HG03354 (cell line): ENCODE measurements around the gene SERPINB6.
"Not testable (repeated sequence)": the region's sequence is repeated elsewhere in the genome, so short reads cannot be mapped to it uniquely, and the experiment has no call there.

Experiments
- ATAC-seq: cut with Tn5 transposase; IDR thresholded peaks from one replicate; pipeline ENCODE4 v1.9.1; 2021; ENCODE audit warnings: mild to moderate bottlenecking; ENCODE audit not compliant: unreplicated experiment, poor library complexity, severe bottlenecking

The SERPINB6 gene

DNA sequence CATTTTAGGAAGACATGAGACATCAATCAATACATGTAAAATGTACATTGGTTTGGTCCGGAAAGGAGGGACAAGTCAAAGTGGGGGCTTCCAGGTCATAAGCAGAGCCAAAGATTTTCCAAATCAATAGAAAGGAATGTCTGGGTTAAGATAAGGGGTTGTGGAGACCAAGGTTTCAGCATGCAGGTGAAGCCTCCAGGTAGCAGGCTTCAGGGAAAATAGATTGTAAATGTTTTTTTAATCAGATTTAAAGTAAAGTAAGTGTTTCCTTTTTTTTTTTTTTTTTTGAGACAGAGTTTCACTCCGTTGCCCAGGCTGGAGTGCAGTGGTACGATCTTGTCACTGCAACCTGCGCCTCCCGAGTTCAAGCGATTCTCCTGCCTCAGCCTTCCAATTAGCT, 51.5 kb downstream of the SERPINB6 start:
- ATAC-seq = no peak

DNA sequence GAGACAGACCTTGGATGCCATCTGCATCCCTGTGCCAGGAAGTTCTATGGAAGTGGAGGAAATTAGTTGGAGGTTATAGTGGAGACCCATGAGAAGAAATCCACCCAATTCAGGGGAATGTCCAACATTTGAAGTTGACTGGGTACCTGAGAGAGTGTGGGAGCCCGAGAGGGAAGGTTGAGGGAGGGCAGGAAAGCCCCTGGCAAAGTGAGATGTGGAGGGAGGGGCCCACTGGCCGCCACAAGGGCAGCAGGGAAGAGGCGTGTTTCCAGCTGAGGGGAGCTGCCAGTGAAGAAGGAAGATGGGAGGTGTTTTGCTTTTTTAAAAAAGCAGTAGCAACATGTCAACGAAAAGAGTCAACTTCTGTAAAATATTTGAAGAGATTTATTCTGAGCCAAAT, 52.0 kb downstream of the SERPINB6 start:
- no peak for ATAC-seq

DNA sequence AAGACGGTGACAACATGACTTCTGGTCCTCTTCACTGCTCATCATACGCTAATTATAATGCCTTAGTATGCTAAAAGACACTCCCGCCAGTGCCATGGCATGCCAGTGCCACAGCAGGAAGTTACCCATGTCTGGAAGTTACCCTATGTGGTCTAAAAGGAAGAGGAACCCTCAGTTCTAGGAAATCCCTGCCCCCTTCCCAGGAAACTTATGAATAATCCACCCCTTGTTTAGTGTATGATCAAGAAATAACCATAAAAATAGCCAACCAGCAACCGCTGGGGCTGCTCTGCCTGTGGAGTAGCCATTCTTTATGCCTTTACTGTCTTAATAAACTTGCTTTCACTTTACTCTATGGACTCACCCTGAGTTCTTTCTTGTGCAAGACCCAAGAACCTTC, 52.4 kb downstream of the SERPINB6 start:
- no peak for ATAC-seq

DNA sequence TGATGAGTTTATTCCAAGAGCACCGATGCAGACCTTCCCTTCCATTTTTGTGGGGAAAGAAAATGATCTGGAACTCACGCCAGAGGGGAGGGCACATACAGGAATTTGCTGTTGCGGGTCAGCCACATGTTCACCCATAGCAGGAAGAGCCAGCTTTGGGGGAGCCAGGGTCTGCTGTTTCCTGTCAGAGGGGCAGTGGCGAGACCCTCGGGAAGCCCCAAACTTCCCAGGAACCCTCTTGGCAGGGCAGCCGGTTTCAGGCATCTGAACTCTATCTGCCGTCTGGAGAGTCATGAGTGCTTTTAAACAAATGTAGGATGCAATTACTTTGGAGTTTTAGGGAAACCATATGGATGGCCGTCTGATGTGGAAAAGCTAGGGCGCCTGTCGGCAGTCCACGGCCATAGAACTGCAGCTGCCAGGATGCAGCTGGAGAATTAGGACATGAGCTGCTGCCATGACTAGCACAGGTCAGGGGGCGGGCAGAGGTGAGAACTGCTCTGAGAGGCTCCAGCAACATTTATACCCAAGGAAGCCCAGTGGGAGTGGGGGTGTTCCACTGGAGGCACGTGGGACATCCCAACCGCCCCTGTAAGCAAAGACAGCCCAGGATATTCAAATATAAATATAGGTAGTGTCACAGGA, 53.4 kb downstream of the SERPINB6 start:
- no peak for ATAC-seq

DNA sequence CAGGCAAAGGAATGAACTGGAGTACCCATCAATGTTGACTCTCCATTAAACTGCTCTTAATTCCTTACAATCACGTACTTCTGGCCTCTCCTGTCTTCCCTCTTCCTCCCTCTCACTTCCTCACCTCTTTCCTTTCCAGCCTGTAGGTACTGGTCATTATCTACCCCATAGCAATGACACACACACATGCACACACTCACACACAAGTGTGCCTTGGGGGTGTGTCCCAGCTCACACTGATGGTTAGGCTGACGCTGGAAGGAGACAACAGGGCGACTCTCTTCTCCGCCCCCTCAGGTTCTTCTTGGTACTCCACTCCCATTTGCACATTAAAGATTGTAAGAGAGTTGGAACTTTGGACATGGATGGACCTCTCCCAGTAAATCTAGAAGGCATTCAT, 54.3 kb downstream of the SERPINB6 start:
- no peak for ATAC-seq

DNA sequence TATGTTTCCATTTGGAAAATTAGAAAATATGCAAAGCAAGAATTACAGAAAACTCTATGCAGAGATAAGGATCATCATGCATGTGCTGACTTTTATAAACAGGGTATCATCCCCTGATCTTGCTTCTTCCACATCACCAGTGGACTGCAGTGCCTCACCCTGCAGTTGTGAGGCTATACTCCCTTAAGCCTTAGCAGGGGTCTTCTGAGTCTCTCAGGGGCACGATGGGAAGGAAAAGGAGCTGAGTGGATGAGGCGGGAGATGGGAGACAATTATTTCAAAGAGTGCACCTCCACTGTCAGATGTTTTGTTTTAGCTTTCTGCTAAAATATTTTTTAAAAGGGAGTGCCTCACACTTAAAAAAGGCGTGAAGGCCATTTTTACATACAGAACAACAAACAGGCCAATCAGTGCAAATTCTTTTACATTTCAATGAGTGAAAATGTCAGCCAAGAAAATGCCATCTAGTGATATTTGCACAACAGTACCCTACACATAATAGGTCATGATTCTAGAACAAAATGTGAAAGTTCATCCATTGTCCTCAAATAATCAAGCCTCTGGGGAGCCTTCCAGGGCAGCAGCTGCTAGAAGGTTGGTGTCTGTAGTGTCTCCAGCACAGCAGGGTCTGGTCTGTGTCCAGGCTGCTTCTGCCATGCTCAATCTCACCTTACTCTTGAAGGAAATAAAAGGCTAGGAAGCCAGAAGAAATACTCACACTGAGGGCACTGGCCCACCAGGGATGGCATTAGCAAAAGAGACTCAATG, 55.0 kb downstream of the SERPINB6 start:
- ATAC-seq = no peak

DNA sequence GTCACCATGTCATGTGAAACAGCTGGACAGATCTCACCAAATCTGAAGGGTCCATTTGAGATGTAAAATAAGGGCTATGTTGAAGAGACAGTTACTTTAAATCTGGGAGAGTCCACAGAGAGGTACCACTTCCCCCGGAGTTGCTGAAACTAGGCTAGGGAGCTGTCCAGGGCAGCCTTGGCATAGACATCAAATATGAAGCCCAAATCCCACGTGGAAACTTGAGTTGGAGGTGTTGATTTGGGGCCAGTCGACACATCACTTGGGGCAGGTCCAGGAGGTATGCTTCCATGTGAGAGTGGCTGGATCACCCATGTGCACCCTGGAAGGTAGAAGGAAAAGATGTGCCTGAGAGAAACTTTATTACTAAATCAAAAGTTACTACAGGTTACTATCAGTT, 56.2 kb downstream of the SERPINB6 start:
- no peak for ATAC-seq

DNA sequence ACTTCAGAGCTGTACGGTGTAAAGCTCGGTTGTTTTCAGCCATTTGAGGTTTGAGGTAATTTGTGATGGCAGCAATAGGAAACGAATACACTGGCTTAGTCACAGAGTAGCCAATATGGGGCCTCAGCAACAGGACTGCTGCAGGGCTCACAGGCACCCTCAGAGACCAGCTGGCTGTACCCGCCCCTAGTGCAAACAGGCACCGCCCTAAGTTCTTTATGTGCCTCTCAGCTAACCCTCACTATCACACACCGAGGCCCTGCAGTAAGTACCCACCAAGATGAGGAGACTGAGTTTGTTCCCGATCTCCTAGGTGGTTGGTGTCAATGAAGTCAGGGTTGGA, 57.1 kb downstream of the SERPINB6 start:
- ATAC-seq = no peak

DNA sequence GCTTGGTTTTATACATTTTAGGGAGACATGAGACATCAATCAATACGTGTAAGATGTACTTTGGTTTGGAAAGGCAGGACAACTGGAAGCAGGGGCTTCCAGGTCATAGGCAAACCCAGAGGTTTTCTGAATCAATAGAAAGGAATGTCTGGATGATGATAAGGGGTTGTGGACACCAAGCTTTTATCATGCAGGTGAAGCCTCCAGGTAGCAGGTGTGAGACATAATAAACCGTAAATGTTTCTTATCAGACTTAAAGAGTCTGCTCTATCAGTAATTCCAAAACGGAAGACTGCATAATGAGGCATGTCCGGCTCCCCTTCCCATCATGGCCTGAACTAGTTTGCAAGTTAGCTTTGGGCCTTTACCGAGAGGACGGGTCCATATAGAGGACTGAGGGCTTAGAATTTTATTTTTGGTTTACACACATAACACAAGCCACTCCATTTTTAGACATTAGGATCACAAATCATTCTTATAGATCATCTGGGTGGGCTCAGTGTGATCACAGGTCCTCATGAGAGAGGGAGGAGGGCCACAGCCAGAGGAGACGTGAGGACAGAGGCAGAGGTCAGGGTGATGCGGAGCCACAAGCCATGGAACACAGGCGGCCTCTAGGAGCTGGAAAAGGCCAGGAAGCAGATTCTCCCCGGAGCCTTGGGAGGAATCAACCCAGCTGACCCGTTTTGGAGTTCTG, 57.6 kb downstream of the SERPINB6 start:
- no peak for ATAC-seq

DNA sequence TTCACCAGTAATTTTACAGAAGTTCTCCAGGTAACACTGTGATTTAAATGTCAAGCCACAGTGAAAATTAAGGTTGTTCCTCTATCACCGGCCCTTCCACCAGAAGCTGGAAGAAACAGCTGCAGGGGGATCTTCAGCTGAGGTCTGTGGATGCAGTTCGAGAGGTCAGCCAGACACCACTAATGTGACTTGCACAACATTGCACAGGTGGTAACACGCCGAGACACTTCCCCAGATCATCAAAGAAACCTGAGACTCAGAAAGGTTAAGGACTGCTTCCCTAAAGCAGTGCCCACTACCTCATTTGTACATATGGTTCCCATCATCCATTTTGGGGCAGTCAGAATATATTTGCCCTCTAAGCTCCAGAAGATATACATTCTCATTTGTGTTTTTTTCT, 60.2 kb downstream of the SERPINB6 start:
- ATAC-seq = peak; percentile 80

DNA sequence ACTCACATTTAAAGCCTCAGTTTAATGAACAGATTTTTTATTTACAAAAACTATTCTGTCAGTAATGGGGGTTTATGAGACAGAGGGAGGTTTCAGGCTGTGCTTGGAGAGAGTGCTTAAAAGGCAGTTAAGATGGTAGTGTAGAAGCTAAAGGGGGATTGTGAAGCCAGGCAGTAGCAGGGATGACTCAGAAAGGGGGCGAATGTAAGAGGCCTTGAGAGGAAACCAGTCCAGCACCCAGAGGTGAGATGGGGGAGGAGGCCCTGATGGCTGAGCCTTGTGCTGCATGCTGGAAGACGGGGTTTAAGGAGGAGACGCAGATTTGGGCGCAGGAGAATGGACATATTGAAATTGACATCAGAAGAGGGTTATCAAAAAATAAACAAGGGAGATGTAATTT, 61.6 kb downstream of the SERPINB6 start:
- no peak for ATAC-seq

DNA sequence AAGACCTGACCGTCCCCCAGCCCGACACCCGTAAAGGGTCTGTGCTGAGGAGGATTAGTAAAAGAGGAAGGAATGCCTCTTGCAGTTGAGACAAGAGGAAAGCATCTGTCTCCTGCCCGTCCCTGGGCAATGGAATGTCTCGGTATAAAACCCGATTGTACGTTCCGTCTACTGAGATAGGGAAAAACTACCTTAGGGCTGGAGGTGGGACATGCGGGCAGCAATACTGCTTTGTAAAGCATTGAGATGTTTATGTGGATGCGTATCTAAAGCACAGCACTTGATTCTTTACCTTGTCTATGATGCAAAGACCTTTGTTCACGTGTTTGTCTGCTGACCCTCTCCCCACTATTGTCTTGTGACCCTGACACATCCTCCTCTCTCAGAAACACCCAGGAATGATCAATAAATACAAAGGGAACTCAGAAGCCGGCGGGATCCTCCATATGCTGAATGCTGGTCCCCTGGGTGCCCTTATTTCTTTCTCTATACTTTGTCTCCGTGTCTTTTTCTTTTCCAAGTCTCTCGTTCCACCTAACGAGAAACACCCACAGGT, 62.2 kb downstream of the SERPINB6 start:
- not testable (repeated sequence) for ATAC-seq

DNA sequence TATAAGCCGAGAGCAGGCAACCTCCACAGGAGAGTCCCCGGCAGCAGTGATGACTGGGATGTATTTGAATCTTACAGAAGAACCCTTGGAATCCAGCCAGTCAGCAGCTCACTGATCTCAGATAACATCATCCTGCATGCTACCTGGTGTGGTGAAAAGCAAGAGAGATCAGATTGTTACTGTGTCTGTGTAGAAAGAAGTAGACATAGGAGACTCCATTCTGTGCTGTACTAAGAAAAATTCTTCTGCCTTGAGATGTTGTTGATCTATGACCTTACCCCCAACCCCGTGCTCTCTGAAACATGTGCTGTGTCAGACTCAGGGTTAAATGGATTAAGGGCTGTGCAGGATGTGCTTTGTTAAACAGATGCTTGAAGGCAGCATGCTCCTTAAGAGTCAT, 62.9 kb downstream of the SERPINB6 start:
- not testable (repeated sequence) for ATAC-seq

DNA sequence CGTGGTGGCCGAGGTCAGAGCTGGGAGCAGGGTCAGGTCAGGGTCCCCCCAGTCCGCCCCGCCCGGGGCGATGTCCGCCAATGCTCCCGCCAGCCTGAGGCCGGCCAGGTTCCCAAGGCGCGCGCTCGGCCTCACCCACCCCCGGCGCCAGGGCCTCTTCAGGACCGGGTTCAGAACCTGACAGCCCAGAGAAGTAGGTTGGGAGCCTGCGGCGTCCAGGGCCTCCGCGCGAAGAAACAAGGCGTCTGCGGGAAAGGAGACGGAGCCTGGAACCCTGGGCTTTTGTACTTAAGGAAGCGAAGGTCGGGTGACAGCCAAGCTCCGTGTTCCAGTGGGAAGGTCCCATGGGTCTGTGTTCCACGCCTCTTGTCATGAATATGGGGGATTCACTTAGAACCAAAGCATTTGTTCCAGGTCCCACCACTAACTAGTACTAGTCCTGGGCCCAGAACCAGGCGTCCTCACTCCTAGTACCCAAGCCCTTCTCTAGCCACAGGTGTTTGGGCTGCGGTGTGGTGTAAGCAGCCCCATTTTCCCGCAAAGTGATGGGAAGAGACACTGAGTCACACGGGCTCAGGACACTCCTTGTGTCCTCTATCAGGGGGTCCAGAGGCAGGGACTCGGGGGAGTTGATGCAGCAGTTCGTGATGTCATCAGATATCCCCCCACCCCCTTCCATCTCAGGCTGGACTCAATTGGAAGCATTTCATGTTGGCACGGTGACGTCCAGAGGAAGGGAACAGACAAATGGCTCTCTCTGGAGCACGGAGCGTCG, 67.8 kb downstream of the SERPINB6 start:
- not testable (repeated sequence) for ATAC-seq

DNA sequence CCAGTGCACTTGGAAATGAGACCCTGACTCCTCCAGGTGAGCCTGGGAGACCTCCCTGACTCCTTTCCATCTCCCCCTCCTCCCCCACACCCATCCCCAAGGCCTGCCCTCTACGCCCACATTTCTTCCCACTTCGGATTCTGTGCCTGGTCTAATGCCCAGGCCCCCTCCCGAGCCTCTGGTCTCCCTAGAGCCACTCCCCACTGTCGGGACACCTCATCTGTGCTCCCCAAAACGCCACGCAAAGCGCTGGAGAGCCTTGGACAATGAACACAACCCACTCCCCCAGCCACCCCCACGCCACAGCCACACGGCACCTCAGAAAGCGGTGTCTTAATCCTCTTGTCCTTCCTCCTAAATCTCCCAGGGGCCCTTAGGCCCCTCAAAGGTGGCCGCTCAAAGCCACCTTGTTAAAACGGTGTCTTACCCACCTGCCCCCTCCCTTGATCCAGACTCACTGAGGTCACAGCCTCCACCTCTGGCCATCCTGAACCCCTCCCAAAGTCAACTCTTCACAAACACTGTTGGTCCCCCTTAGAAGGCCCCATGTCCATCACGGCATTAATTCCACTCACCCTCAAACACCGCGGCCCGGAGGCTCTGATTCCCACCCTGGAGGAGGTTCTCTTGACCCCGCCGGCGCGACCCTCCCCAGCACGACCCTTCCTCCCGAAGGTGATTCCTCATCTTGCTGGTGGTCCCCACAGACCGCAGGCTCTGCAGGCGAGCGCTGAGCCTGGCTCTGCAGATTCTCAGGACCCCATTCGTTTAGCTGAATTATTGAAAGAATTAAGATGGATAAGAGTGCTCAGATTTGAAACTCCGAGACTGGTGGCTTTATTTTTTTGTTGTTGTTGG, 69.5 kb downstream of the SERPINB6 start:
- ATAC-seq = not testable (repeated sequence)

DNA sequence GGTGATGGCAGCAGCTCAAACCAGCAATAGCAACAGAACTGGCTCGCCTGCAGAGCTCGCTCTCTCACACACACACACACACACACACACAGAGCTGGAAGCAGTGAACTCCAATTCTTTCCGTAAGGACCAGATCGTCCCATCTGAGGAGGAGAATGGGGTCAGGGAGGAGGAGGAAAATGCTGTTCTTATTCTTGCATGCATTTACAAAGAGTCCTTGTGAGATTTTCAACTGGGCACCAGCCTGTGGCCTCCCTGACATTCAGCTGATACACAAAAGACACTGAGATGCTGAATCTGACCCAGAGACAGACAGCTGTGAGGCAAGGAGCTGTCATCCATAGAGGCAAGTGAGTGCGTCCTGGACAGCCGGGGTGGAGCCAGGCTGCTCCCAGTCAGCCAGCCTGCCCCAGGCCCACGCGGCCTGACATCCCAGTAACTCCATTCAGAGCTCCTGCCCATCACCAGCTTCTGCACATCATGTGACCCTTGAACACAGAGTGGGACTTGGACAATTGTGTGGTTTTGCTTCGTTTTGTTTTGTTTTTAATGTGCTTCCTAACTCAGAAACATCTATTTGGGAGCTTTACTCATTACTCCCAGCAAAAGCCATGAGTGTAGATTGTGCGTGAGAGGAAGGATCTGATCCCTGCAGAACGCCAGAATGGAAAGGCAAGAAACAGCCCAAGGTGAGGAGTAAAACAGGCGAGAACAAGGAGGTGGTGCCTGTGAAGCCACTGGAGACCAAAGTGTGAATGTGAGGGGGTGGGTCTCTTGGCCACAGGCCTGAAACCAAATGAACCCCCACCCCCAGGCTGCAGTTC, 70.3 kb downstream of the SERPINB6 start:
- ATAC-seq = no peak

DNA sequence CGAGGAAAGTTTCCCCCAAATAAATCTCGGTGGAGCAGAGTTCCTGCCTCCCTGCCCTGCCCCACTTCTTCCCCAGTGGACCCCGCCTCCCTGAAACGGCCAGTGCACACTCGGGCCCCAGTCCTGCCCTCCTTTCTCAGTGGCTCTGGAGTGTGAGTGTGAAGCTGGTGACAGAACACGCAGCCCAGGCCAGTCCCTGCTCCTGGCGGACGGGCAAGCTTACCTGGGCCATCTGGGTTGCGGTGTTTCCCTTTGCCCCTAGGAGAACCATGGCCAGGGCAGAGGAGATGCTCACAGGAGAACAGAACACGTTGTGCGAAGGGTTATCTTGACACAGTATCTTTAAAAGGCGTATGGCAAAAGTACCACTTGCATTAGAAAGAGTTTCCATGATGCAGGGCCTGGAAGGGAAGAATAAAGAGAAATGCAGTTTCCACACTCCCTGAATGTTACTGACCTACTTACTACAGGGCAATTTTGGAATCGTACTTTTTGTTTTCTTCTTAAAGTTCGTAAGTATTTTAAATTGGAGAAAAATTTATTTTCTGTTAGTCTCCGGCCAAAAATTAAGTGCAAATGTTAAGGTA, 71.1 kb downstream of the SERPINB6 start:
- ATAC-seq = no peak

DNA sequence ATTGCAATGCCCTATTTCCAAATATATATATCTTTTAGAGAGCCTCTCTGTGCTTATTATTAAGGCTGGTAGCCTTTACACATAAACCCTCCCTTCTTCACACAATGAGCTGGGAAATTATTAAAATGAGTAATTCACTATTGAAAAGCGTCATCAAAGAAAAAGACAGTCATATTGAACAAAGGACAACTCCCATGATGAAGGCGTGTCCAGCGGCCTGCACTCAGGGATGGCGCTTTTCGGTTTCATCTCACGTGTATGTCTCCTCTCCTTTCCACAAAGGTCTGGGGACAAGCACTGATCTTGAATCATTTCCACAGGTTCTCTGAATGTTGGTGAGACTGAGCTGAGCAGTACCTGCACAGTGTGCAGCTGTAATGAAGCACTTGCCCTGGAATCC, 71.8 kb downstream of the SERPINB6 start:
- no peak for ATAC-seq
